Caki2 (cell line): ENCODE measurements around the gene ATAD5. TPM values are rescaled to one million over a fixed set of nuclear protein-coding genes. Genes with fewer than 3 reads are reported as not detected.
"Not testable (repeated sequence)": the region's sequence is repeated elsewhere in the genome, so short reads cannot be mapped to it uniquely, and the experiment has no call there.

Source experiments
- DNase-seq: peaks from one replicate; pipeline ENCODE4 v3.0.0-alpha.2; 2015; ENCODE audit warnings: low read depth
- in situ Hi-C: cut with HindIII; loops from 2 replicates; pipeline ENCODE4 v1.10.0; 2016; ENCODE audit warnings: low sequenced_read_pairs, low pct_unique_long_range_greater_than_20kb, mixed read lengths
- total RNA-seq: library from RNA; depleted of rRNA; stranded (reverse); fragments of >200 nt; shearing (Covaris generic); gene quantifications from 2 replicates; pipeline ENCODE4 v1.2.3, GENCODE V29; 2014; ENCODE audit warnings: low replicate concordance

ATAD5 gene
- total RNA-seq, 1 experiment from 2014 or later: 7.7 TPM

DNA sequence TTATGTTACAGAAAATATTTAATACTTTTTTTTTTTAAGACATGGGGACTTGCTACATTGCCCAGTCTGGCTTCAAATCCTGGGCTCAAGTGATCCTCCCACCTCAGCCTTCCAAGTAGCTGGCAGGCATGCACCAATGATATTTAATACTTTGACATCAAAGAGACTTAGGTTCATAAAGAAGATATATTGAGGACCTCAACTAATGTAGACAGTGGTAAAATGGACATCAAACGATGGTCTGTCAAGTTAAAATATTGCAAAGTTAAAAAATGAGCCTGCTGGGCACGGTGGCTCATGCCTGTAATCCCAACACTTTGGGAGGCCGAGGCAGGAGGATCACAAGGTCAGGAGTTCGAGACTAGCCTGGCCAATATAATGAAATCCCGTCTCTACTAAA lies 65.5 kb downstream of the ATAD5 start:
- in situ Hi-C loops: no loop called here
- DNase-seq: no peak

DNA sequence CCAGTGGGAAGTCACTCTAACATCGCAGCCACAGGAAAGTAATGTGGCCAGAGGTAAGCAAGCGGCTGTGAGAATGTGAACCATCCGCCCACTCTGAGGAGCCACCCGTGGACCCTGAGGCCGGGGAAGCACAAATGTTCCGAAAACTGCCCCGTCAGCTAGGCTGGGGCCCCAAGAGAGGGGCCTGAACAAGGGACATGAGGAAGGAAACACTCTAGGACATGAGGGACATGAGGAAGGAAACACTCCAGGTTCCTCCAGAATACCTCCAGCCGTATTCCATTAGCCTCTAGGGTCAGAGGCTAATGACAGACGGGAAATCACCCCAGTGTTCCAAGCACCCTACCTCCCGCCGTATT lies 74.0 kb downstream of the ATAD5 start:
- peak; percentile 62 for DNase-seq
- in situ Hi-C loops: no loop called here

GRCh38 chr17:30906101-30906911 lies 74.5 kb downstream of the ATAD5 start, which contains the start of gene TEFM:
TEFM (minus strand) TSS chr17:30906238; CDS start chr17:30906198, 40 bp downstream.
- peak; percentile 83 for DNase-seq
- in situ Hi-C loops: no loop called here

DNA sequence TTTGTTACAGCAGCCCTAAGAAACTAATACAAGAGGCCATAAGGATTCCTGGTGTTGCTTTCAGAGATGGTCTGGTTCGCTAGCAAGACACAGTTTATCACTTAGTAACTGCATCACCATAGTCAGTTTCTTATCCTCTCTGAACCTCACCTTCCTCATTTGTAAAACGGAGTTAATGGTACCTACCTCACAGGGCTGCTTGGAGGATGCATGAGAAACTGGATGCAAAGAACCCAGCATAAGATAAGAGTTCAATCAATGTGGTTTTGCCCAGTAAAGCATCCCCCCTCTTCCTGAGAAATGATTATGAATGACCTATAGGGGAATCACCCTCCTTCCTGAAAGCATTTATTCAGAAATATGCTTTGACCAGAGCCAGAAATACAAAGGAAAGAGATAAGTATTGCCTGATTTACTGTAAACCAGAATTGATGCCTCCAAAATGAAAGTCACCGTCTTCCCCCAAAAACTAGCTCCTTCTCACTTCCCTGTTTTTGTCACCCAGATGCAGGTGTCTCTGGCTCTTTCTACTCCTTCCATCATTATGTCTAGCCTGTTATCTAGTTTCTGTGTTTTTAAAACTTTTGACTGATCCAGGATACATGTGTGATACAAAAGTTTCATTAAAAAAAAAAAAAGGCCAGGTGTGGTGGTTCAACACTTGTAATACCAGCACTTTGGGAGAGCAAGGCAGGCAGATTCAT lies 77.1 kb downstream of the ATAD5 start:
- in situ Hi-C loops: no loop called here
- no peak for DNase-seq

DNA sequence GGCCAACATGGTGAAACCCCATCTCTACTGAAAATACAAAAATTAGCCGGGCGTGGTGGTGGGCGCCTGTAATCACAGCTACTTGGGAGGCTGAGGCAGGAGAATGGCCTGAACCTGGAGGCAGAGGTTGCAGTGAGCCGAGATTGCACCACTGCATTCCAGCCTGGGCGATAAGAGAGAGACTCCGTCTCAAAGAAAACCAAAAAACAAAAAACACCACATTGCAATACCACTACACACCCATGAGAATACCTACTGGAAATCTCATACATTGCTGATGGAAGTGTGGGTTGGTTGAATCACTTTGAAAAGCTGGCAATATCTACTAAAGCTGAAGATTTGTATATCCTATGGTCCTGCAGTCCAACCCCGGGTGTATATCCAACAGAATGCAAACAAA lies 78.4 kb downstream of the ATAD5 start:
- DNase-seq, in situ Hi-C loops: not testable (repeated sequence)

DNA sequence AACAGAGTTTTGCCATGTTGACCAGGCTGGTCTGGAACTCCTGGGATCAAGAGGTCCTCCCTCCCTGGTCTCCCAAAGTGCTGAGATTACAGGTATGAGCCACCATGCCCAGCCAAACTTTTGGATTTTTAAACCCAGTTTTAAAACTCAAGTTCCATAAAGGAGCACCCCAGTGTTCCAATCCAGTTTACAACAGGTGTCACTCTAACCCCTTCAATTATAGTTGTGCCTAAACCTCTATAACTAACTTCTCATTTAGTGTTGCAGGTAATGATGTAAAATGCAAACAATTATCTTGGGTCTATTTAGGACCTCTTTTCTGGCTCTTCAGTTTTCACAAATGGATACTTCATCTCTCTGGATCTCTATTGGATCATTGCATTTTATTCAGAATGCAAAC lies 82.2 kb downstream of the ATAD5 start:
- DNase-seq: no peak
- in situ Hi-C loops: no loop called here

DNA sequence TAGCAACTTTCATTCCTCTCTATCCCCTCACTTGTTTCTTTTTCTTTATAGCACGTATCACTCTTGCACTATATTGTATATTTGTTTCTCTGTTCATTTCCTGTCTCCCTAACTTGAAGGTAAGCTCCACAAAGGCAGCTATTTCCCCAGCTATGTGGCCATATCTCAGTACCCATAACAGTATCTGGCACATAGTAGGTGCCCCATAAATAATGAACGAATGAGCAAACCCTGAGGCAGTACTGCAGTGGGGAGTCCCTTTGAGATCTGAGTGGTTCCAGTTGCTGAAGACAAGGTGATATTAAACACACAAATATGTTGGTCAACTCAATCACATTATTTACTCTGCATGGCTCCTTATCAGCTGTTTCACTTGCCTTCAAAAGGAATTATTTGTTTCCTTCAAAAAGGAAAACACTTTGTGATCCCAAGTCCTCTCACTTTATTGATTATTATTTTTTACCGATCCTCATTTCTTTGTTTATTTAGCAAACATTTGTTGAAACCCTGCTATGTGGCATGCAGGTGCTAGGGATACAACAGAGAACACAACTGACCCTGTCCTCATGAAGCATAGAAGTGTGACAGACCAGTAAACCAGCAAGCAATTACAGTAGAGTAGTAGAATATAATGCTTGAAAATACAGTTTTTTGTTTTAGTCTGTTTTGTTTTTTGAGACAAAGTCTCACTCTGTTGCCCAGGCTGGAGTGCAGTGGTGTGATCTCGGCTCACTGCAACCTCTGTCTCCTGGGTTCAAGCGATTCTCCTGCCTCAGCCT lies 84.3 kb downstream of the ATAD5 start:
- DNase-seq: no peak
- in situ Hi-C loops: no loop called here

DNA sequence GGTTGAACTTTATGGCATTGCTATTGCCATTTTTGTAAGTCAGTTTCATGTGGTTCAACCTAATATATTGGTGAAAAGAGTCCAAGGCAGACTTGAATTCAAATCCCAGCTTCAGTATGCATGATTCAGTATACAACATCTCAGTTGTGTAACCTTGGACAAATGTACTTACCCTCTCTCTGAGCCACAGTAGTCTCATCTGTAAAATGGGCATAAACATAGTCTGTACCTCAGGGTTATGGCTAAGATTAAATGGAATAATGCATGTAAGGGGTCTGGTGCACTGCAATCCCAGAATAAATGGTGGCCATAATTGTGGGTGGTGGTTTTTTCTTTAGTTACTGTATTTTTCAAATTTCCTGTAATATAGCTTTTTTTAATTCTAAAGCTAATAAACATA lies 85.3 kb downstream of the ATAD5 start:
- no peak for DNase-seq
- in situ Hi-C loops: no loop called here

GRCh38 chr17:30920282-30920681 lies 88.5 kb downstream of the ATAD5 start:
- in situ Hi-C loops: no loop called here
- peak; percentile 69 for DNase-seq

GRCh38 chr17:30920683-30921543 lies 89.1 kb downstream of the ATAD5 start:
- no peak for DNase-seq
- in situ Hi-C loops: no loop called here

GRCh38 chr17:30921544-30922196 lies 89.9 kb downstream of the ATAD5 start, which contains the start of gene ADAP2:
ADAP2 (plus strand) TSS chr17:30921945; CDS start chr17:30922015, 70 bp downstream.
- peak; percentile 60 for DNase-seq
- in situ Hi-C loops: no loop called here

- in situ Hi-C loops: no loop called here
- no peak for DNase-seq
Observed at GRCh38 chr17:30922235-30923030, 90.7 kb downstream of the ATAD5 start.

DNA sequence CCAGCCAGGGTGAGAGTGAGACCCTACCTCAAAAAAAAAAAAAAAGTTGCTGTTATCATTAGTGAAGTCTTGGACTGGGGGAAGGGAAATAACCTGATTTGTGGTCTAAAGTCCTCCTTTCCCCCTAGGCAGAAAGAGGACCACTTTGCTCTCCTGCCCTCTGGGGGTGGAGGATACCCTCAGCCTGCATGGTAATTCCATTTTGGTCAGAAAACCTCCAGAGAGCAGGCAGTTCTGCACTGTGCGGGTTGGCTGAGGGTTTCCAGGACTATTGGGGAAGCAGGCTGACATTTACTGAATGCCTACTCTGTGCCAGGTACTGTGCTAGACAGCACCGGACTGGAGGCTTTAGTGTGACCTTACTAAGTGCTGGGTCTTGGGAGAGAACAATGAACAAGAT lies 92.6 kb downstream of the ATAD5 start:
- in situ Hi-C loops: no loop called here
- DNase-seq: no peak

- in situ Hi-C loops: no loop called here
- no peak for DNase-seq
Observed at GRCh38 chr17:30926516-30926915, 94.8 kb downstream of the ATAD5 start.

DNA sequence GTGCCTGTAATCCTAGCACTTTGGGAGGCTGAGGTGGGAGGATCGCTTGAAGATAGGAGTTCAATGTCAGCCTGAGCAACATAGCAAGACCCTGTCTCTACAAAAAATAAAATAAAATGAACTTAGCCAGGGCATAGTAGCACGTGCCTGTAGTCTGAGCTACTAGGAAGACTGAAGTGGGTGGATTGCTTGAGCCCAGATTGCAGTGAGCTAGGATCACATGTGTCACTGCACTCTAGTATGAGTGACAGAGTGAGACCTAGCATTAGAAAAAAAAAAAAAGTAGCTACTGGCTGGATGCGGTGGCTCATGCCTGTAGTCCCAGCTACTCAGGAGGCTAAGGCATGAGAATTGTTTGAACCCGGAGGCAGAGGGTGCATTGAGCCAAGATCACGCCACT lies 96.0 kb downstream of the ATAD5 start:
- in situ Hi-C loops: no loop called here
- DNase-seq: no peak

- in situ Hi-C loops: no loop called here
- no peak for DNase-seq
Observed at GRCh38 chr17:30928584-30928983, 96.8 kb downstream of the ATAD5 start.

GRCh38 chr17:30929081-30929633 lies 97.4 kb downstream of the ATAD5 start:
- DNase-seq: no peak
- in situ Hi-C loops: no loop called here
